ENCODE data around the gene CHDH. TPM values are rescaled to one million over a fixed set of nuclear protein-coding genes. Genes with fewer than 3 reads are reported as not detected.

The CHDH gene
- polyA plus RNA-seq, 1 donor (not counting 4 experiments of a cell fraction or from before 2014, with no cell fraction given): not detected

DNA sequence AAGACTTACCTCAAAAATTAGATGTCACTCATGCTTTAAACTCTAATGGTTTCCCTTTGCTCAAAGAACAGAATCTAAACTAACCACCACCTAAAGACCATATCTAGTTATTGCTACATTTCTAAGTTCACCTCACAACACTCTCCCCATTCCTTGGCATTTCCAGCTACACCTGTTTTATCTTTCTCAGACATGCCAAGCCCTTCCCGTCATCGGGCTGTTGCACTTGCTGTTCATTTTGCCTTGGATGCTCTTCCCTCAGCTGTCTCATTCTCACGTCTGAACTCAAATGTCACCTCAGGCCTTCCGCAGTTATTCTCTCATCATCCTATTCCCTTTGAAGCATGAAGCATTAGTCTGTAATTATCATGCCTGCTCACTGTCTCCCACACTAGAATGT lies 36.8 kb upstream of the CHDH start:
- Histone ChIP-seq H3K4me3 (ENCODE audit: control insufficient read depth in 2 of 3, extremely low read depth in 1 of 3, insufficient read depth in 2 of 3, low read depth in 1 of 3, low read length in 3 of 3) (no peak overlapping the region), H4K20me1 (ENCODE audit: control insufficient read depth, extremely low read depth, insufficient read depth, low read length) (no peaks in the 10 kb centered on the region), H3K9ac (ENCODE audit: control insufficient read depth, extremely low read depth, insufficient read depth, low read length) (no peak overlapping the region), H2AFZ (ENCODE audit: control insufficient read depth, low read length) (no peak overlapping the region), H3K9me3 (ENCODE audit: control insufficient read depth, low read depth, low read length) (no peaks in the 10 kb centered on the region), H3K79me2 (ENCODE audit: control insufficient read depth, insufficient read depth, low read length) (peaks cover 17% of the 10 kb centered on the region), H3K27ac (ENCODE audit: control insufficient read depth, insufficient read depth, low read length) (no peak overlapping the region), H3K36me3 (ENCODE audit: control insufficient read depth in 2 of 2, extremely low read depth in 1 of 2, insufficient read depth in 2 of 2, low read length in 2 of 2) (peaks cover 8 to 10% of the 10 kb centered on the region in 2 experiments), H3K9me1 (ENCODE audit: control insufficient read depth, extremely low read depth, insufficient read depth, low read length) (no peaks in the 10 kb centered on the region), H3K4me1 (ENCODE audit: control insufficient read depth, extremely low read depth, insufficient read depth, low read length) (peaks cover 7% of the 10 kb centered on the region), H3K4me2 (ENCODE audit: control insufficient read depth, extremely low read depth, insufficient read depth, low read depth, low read length) (no peak overlapping the region), H3K27me3 (ENCODE audit: control insufficient read depth, extremely low read depth, insufficient read depth, low read length) (no peaks in the 10 kb centered on the region)
- FAIRE-seq (no peak), DNase-seq (ENCODE audit: low read depth, low spot score) (no peak)
- no peak for TF ChIP-seq EZH2 (IDR thresholded peaks at IDR 0.05; ENCODE audit: low read length)
- TF ChIP-seq, protein P1, sequence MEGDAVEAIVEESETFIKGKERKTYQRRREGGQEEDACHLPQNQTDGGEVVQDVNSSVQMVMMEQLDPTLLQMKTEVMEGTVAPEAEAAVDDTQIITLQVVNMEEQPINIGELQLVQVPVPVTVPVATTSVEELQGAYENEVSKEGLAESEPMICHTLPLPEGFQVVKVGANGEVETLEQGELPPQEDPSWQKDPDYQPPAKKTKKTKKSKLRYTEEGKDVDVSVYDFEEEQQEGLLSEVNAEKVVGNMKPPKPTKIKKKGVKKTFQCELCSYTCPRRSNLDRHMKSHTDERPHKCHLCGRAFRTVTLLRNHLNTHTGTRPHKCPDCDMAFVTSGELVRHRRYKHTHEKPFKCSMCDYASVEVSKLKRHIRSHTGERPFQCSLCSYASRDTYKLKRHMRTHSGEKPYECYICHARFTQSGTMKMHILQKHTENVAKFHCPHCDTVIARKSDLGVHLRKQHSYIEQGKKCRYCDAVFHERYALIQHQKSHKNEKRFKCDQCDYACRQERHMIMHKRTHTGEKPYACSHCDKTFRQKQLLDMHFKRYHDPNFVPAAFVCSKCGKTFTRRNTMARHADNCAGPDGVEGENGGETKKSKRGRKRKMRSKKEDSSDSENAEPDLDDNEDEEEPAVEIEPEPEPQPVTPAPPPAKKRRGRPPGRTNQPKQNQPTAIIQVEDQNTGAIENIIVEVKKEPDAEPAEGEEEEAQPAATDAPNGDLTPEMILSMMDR (optimal IDR thresholded peaks at IDR 0.05 in 1 of 3, IDR thresholded peaks at IDR 0.05 in 1 of 3, conservative IDR thresholded peaks at IDR 0.05 in 1 of 3; ENCODE audit: extremely low read depth in 1 of 3, insufficient read depth in 2 of 3, low read length in 3 of 3): no peak
- dilution Hi-C loops (cut with MboI; ENCODE audit: extremely low pct_ligation_motif_present, low sequenced_read_pairs): no loop called here

DNA sequence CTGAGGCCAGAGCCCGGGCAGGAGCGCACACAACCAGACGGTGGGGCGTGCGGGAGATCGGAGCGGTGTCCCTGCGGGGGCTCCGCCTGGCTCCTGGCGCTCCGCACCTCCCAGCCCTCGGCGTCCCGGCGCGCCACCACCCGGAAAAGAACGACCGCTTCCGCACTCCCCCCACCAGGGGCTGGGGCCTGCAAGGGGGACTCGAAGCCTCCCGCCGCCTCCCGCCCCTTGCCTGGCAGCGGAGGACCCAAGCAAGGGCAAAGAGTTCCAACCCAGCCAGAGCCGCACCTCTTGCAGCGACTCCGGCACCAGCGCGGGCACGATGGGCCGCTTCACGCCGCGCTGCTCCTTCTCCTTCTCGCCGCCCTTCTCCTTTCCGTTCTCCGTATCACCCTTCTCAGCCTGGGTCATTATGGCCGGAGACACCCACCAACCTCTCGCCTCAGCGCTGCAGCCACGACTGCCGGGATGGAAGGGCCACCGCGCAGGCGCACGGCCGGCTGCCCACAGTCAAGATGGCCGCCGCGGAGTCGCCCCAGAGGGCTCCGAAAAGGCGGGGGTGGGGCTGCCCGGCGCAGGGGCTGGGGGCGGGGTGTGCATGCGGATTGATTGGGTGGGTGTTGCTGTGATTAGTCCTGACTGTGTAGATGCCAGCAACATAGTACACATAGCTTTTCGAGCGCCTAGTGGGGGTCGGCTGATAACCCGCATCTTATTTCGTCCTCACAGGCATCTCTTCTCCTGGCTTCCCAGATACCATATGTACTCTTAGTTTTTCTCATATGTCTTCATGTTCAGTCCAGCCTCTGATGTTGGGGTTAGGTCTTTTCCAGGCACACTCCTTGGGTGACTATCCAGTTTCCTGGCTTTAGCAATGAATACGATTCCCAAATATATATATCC lies 35.7 kb upstream of the CHDH start, which contains the start of gene ACTR8:
ACTR8 (minus strand) TSS at position 462 of the 903 bp plus-strand sequence; CDS start at position 411, 51 bp downstream.
- FAIRE-seq (peak; percentile 9), DNase-seq (ENCODE audit: low read depth, low spot score) (no peak)
- TF ChIP-seq, protein P1 (optimal IDR thresholded peaks at IDR 0.05 in 1 of 3, IDR thresholded peaks at IDR 0.05 in 1 of 3, conservative IDR thresholded peaks at IDR 0.05 in 1 of 3; ENCODE audit: extremely low read depth in 1 of 3, insufficient read depth in 2 of 3, low read length in 3 of 3): peak in 1 of 3 experiments; percentile 12
- no peak for TF ChIP-seq EZH2 (IDR thresholded peaks at IDR 0.05; ENCODE audit: low read length)
- Histone ChIP-seq H3K27me3 (ENCODE audit: control insufficient read depth, extremely low read depth, insufficient read depth, low read length) (no peaks in the 10 kb centered on the region), H2AFZ (ENCODE audit: control insufficient read depth, low read length) (peak within 1 kb of the TSS; percentile 99), H4K20me1 (ENCODE audit: control insufficient read depth, extremely low read depth, insufficient read depth, low read length) (no peaks in the 10 kb centered on the region), H3K9ac (ENCODE audit: control insufficient read depth, extremely low read depth, insufficient read depth, low read length) (peak within 1 kb of the TSS; percentile 79), H3K9me1 (ENCODE audit: control insufficient read depth, extremely low read depth, insufficient read depth, low read length) (no peaks in the 10 kb centered on the region), H3K79me2 (ENCODE audit: control insufficient read depth, insufficient read depth, low read length) (peaks cover 13% of the 10 kb centered on the region), H3K4me2 (ENCODE audit: control insufficient read depth, extremely low read depth, insufficient read depth, low read depth, low read length) (peak within 1 kb of the TSS; percentile 90), H3K4me1 (ENCODE audit: control insufficient read depth, extremely low read depth, insufficient read depth, low read length) (peaks cover 7% of the 10 kb centered on the region), H3K9me3 (ENCODE audit: control insufficient read depth, low read depth, low read length) (no peaks in the 10 kb centered on the region), H3K27ac (ENCODE audit: control insufficient read depth, insufficient read depth, low read length) (peak within 1 kb of the TSS; percentile 50), H3K36me3 (ENCODE audit: control insufficient read depth in 2 of 2, extremely low read depth in 1 of 2, insufficient read depth in 2 of 2, low read length in 2 of 2) (peaks cover 9 to 16% of the 10 kb centered on the region in 2 experiments), H3K4me3 (ENCODE audit: control insufficient read depth in 2 of 3, extremely low read depth in 1 of 3, insufficient read depth in 2 of 3, low read depth in 1 of 3, low read length in 3 of 3) (peak within 1 kb of the TSS; percentile 80 to 86 (median 85))
- dilution Hi-C loops (cut with MboI; ENCODE audit: extremely low pct_ligation_motif_present, low sequenced_read_pairs): no loop called here

Measured in keratinocyte (primary cell).